ENCODE measurements around the gene CMPK1.

CMPK1 gene

GRCh38 chr1:47389731-47390130, 56.1 kb downstream of the CMPK1 start:
- no peak for TF ChIP-seq CTCF (IDR thresholded peaks at IDR 0.05; ENCODE audit: borderline replicate concordance, control extremely low read depth, extremely low read depth, insufficient read depth, missing control alignments)
- no peak for DNase-seq (ENCODE audit: low spot score)
- in situ Hi-C loops (cut with MboI; ENCODE audit: low sequenced_read_pairs, unreplicated experiment), result no loop called here

DNA sequence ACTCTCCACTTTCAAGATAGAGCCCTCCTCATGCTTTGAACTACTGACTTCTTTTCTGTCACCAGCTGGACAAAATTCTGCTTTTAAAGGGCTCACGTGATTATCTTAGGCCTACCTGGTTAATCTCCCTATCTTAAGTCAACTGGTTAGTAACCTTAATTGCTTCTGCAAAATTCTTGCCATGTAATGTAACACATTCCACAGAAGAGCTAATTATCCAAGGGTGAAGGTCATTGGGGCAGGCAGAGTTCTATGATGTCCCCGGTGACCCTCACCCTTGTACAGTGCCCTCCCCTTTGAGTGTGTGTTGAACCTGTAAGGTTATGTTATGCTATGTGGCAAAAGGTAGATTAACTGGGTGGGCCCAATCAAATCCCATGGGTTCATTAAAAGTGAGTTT, 57.3 kb downstream of the CMPK1 start:
- DNase-seq (ENCODE audit: low spot score), result no peak
- TF ChIP-seq CTCF (IDR thresholded peaks at IDR 0.05; ENCODE audit: borderline replicate concordance, control extremely low read depth, extremely low read depth, insufficient read depth, missing control alignments), result no peak
- in situ Hi-C loops (cut with MboI; ENCODE audit: low sequenced_read_pairs, unreplicated experiment), result no loop called here

GRCh38 chr1:47393141-47393540, 59.6 kb downstream of the CMPK1 start:
- in situ Hi-C loops (cut with MboI; ENCODE audit: low sequenced_read_pairs, unreplicated experiment), result no loop called here
- no peak for DNase-seq (ENCODE audit: low spot score)
- TF ChIP-seq CTCF (IDR thresholded peaks at IDR 0.05; ENCODE audit: borderline replicate concordance, control extremely low read depth, extremely low read depth, insufficient read depth, missing control alignments), result no peak

DNA sequence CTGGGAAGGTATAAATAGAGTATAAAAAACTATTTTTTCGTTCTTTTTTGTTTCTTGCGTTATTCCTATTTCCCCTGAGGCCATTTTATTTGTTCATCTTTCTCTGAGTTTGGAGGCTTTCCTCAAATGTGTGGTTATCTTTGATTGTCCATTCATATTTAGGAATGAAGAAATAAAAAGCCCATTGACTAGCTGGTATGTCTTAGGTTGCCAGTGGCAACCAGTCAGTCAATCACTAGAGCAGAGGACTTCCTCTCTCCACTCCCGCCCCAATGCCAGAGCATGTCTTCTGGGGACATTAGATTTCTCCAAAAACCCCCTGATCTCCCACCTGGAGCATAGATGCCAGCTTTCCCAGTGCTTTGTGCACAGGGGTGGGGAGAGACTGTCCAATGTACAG, 61.8 kb downstream of the CMPK1 start:
- no peak for DNase-seq (ENCODE audit: low spot score)
- no peak for TF ChIP-seq CTCF (IDR thresholded peaks at IDR 0.05; ENCODE audit: borderline replicate concordance, control extremely low read depth, extremely low read depth, insufficient read depth, missing control alignments)
- in situ Hi-C loops (cut with MboI; ENCODE audit: low sequenced_read_pairs, unreplicated experiment), result no loop called here

- DNase-seq (ENCODE audit: low spot score), result no peak
- TF ChIP-seq CTCF (IDR thresholded peaks at IDR 0.05; ENCODE audit: borderline replicate concordance, control extremely low read depth, extremely low read depth, insufficient read depth, missing control alignments), result no peak
- in situ Hi-C loops (cut with MboI; ENCODE audit: low sequenced_read_pairs, unreplicated experiment), result no loop called here
These were observed 63.1 kb downstream of the CMPK1 start for GRCh38 chr1:47396671-47397196.

GRCh38 chr1:47399138-47399845, 65.7 kb downstream of the CMPK1 start:
- no peak for TF ChIP-seq CTCF (IDR thresholded peaks at IDR 0.05; ENCODE audit: borderline replicate concordance, control extremely low read depth, extremely low read depth, insufficient read depth, missing control alignments)
- DNase-seq (ENCODE audit: low spot score), result no peak
- in situ Hi-C loops (cut with MboI; ENCODE audit: low sequenced_read_pairs, unreplicated experiment), result no loop called here
